Measurements from ENCODE around the gene HSP90B1.

Gene HSP90B1

GRCh38 chr12:103929784-103930033 is 501 bp upstream of the HSP90B1 start:
- no peak for DNase-seq

- no peak for DNase-seq
Observed at GRCh38 chr12:103930787-103931735, 851 bp downstream of the HSP90B1 start.

- no peak for DNase-seq
Observed at GRCh38 chr12:103933237-103933636, 3.0 kb downstream of the HSP90B1 start.

- DNase-seq = no peak
Observed at GRCh38 chr12:103936679-103937078, 6.5 kb downstream of the HSP90B1 start.

- DNase-seq = no peak
Observed at GRCh38 chr12:103944964-103945363, 14.8 kb downstream of the HSP90B1 start.

- no peak for DNase-seq
Observed at GRCh38 chr12:103947871-103948555, 17.8 kb downstream of the HSP90B1 start.

GRCh38 chr12:103948746-103949406 is 18.7 kb downstream of the HSP90B1 start:
- peak; percentile 35 for DNase-seq

GRCh38 chr12:103952497-103952896 is 22.3 kb downstream of the HSP90B1 start:
- no peak for DNase-seq

- no peak for DNase-seq
Observed at GRCh38 chr12:103955811-103956508, 25.8 kb downstream of the HSP90B1 start.

- no peak for DNase-seq
Observed at GRCh38 chr12:103956509-103957027, 26.4 kb downstream of the HSP90B1 start.

GRCh38 chr12:103957865-103958388 is 27.7 kb downstream of the HSP90B1 start:
- DNase-seq = no peak

GRCh38 chr12:103958621-103959020 is 28.4 kb downstream of the HSP90B1 start:
- no peak for DNase-seq

- DNase-seq = no peak
Observed at GRCh38 chr12:103960616-103961227, 30.5 kb downstream of the HSP90B1 start.

- no peak for DNase-seq
Observed at GRCh38 chr12:103962493-103962892, 32.3 kb downstream of the HSP90B1 start.

GRCh38 chr12:103964805-103965204 is 34.6 kb downstream of the HSP90B1 start:
- DNase-seq = no peak

- DNase-seq = no peak
Observed at GRCh38 chr12:103965255-103965589, 35.0 kb downstream of the HSP90B1 start.

- peak; percentile 96 for DNase-seq
Observed at GRCh38 chr12:103965590-103966504, 35.6 kb downstream of the HSP90B1 start, which contains the start of gene TDG. TDG (plus strand) TSS chr12:103965872; CDS start chr12:103966038, 166 bp downstream.

- no peak for DNase-seq
Observed at GRCh38 chr12:103966736-103967135, 36.5 kb downstream of the HSP90B1 start.

GRCh38 chr12:103969391-103969790 is 39.2 kb downstream of the HSP90B1 start:
- DNase-seq = no peak

- no peak for DNase-seq
Observed at GRCh38 chr12:103973909-103974308, 43.7 kb downstream of the HSP90B1 start.

GRCh38 chr12:103975368-103975767 is 45.2 kb downstream of the HSP90B1 start:
- DNase-seq = no peak
